Neuronal stem cell (in vitro differentiated cells): ENCODE data around the gene PGAP6.

Source experiments
- DNase-seq: peaks from one replicate; pipeline ENCODE4 v3.0.0-alpha.2; 2013; ENCODE audit warnings: low spot score
- H2AFZ ChIP-seq: one replicate; pipeline ENCODE4 v1.6.1; 2013; ENCODE audit warnings: mild to moderate bottlenecking, low read length, inconsistent platforms
- H2AK5ac ChIP-seq: 2 replicates; pipeline ENCODE4 v1.6.1; 2013; ENCODE audit warnings: low read depth, mild to moderate bottlenecking, inconsistent platforms, low read length, moderate library complexity, mixed read lengths
- H2BK120ac ChIP-seq: 2 replicates; pipeline ENCODE4 v1.6.1; 2013; ENCODE audit warnings: low read depth, mild to moderate bottlenecking, inconsistent platforms, low read length, moderate library complexity, mixed read lengths
- H2BK12ac ChIP-seq: one replicate; pipeline ENCODE4 v1.6.1; 2013; ENCODE audit warnings: low read length, inconsistent platforms
- H2BK15ac ChIP-seq: 2 replicates; pipeline ENCODE4 v1.6.1; 2013; ENCODE audit warnings: mild to moderate bottlenecking, low read length, inconsistent platforms, mixed read lengths
- H2BK5ac ChIP-seq: one replicate; pipeline ENCODE4 v1.6.1; 2013; ENCODE audit warnings: inconsistent platforms, mild to moderate bottlenecking, low read length, moderate library complexity
- H3K14ac ChIP-seq: one replicate; pipeline ENCODE4 v1.6.1; 2013; ENCODE audit warnings: low read length, inconsistent platforms
- H3K18ac ChIP-seq: 2 replicates; pipeline ENCODE4 v1.6.1; 2013; ENCODE audit warnings: low read length, inconsistent platforms
- H3K23ac ChIP-seq: 2 replicates; pipeline ENCODE4 v1.6.1; 2013; ENCODE audit warnings: low read depth, mild to moderate bottlenecking, mixed read lengths, low read length, inconsistent platforms; ENCODE audit not compliant: poor library complexity
- H3K27ac ChIP-seq: replicated peaks from 3 replicates; pipeline ENCODE4 v1.5.1; 2013; ENCODE audit warnings: low read length, inconsistent platforms
- H3K27me3 ChIP-seq, 3 experiments: 2 replicates each; pipeline ENCODE4 v1.6.1; 2013; ENCODE audit warnings: low read length in 3 of 3, mild to moderate bottlenecking in 2 of 3, inconsistent platforms in 1 of 3, low read depth in 1 of 3, mixed read lengths in 1 of 3, moderate library complexity in 1 of 3; ENCODE audit not compliant: control insufficient read depth in 3 of 3, insufficient read depth in 3 of 3
- H3K36me3 ChIP-seq, 2 donors: replicated peaks in 1 of 2; 2 replicates each; pipeline ENCODE4 v1.6.1; 2013; ENCODE audit warnings: low read length in 2 of 2; ENCODE audit not compliant: control insufficient read depth in 2 of 2, insufficient read depth in 2 of 2
- H3K4ac ChIP-seq: 2 replicates; pipeline ENCODE4 v1.6.1; 2013; ENCODE audit warnings: inconsistent platforms, mild to moderate bottlenecking, low read length, moderate library complexity
- H3K4me1 ChIP-seq, 2 donors: 1 replicate in 1 of 2; 2 replicates in 1 of 2; pipeline ENCODE4 v1.6.1; 2013; ENCODE audit warnings: low read length in 2 of 2, low read depth in 1 of 2; ENCODE audit not compliant: control insufficient read depth in 2 of 2, insufficient read depth in 1 of 2
- H3K4me2 ChIP-seq: one replicate; pipeline ENCODE4 v1.6.1; 2013; ENCODE audit warnings: mild to moderate bottlenecking, low read length, inconsistent platforms; ENCODE audit not compliant: insufficient read depth, poor library complexity, severe bottlenecking
- H3K4me3 ChIP-seq, 2 donors: 2 replicates each; pipeline ENCODE4 v1.5.1; 2013; ENCODE audit warnings: low read length in 2 of 2, mild to moderate bottlenecking in 2 of 2, inconsistent platforms in 1 of 2, moderate library complexity in 1 of 2
- H3K79me1 ChIP-seq: one replicate; pipeline ENCODE4 v1.6.1; 2013; ENCODE audit warnings: low read depth, mild to moderate bottlenecking, inconsistent platforms, low read length, moderate library complexity
- H3K9ac ChIP-seq: one replicate; pipeline ENCODE4 v1.6.1; 2013; ENCODE audit warnings: mild to moderate bottlenecking, low read depth, low read length, inconsistent platforms; ENCODE audit not compliant: poor library complexity
- H3K9me3 ChIP-seq, 2 donors: replicated peaks in 1 of 2; 2 replicates each; pipeline versions ENCODE3 to v1.6.1; 2013; ENCODE audit warnings: low read length in 2 of 2, mild to moderate bottlenecking in 2 of 2, inconsistent platforms in 1 of 2, low read depth in 1 of 2, mixed read lengths in 1 of 2, moderate library complexity in 1 of 2; ENCODE audit not compliant: control insufficient read depth in 2 of 2, insufficient read depth in 1 of 2
- H4K8ac ChIP-seq: one replicate; pipeline ENCODE4 v1.6.1; 2013; ENCODE audit warnings: low read depth, mild to moderate bottlenecking, inconsistent platforms, low read length, moderate library complexity
- H4K91ac ChIP-seq: one replicate; pipeline ENCODE4 v1.6.1; 2013; ENCODE audit warnings: low read length, low read depth, mild to moderate bottlenecking, inconsistent platforms; ENCODE audit not compliant: poor library complexity
- WGBS, 2 donors: extraction: QIAGEN DNeasy Blood & Tissue Kit; methylation state at CpG; one replicate each; pipeline ENCODE4 v1.1.7; 2013; ENCODE audit warnings: missing lambda C conversion rate in 2 of 2, mixed read lengths in 1 of 2; ENCODE audit not compliant: insufficient read length in 2 of 2, insufficient replicate concordance in 1 of 2; ENCODE audit errors: extremely low coverage in 2 of 2; 5-methylcytosine and 5-hydroxymethylcytosine counted together

The PGAP6 gene

DNA sequence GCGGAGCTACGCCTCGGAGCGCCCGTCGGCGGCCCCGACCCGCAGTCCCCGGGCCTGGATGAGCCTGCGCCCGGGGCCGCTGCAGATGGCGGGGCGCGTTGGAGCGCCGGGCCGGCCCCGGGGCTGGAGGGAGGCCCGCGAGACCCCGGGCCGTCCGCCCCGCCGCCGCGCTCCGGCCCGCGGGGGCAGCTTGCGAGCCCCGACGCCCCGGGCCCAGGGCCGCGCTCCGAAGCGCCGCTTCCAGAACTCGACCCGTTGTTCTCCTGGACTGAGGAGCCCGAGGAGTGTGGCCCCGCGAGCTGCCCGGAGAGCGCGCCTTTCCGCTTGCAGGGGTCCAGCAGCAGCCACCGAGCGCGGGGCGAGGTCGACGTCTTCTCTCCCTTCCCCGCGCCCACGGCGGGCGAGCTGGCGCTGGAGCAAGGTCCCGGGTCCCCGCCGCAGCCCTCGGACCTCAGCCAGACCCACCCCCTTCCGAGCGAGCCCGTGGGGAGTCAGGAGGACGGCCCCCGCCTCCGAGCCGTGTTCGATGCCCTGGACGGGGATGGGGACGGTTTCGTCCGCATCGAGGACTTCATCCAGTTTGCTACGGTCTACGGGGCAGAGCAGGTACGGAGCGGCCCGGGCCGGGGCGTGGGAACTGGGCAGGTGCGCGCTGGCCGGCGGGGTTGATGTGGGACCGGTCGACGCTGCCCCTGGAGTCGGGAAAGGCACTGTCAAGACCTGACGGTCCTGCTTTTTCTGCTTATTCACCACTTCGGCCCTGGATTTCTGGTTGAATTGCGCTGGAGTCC, 44.5 kb upstream of the PGAP6 start:
- H4K91ac ChIP-seq, result no peak overlapping the region
- no peak for DNase-seq
- H3K4me3 ChIP-seq, result peak overlapping the region; percentile 87 to 99
- no peak overlapping the region for H2BK15ac ChIP-seq
- peak overlapping the region; percentile 76 for H3K4ac ChIP-seq
- peak overlapping the region; percentile 95 for H3K18ac ChIP-seq
- H3K27ac ChIP-seq, result no peak overlapping the region
- peaks cover 11 to 18% (median 12%) of the 10 kb centered on the region in 3 experiments for H3K27me3 ChIP-seq
- peaks cover 4 to 39% of the 10 kb centered on the region in 2 donors for H3K36me3 ChIP-seq
- H2BK12ac ChIP-seq, result no peak overlapping the region
- H3K14ac ChIP-seq, result peak overlapping the region; percentile 82
- peak overlapping the region; percentile 66 for H2BK5ac ChIP-seq
- peak overlapping the region; percentile 96 for H3K4me2 ChIP-seq
- no peaks in the 10 kb centered on the region for H3K9me3 ChIP-seq
- H2BK120ac ChIP-seq, result no peak overlapping the region
- peaks cover 18% of the 10 kb centered on the region for H3K79me1 ChIP-seq
- H2AFZ ChIP-seq, result peak overlapping the region; percentile 56
- peak overlapping the region; percentile 65 for H4K8ac ChIP-seq
- peaks cover 7 to 14% of the 10 kb centered on the region in 2 donors for H3K4me1 ChIP-seq
- H3K9ac ChIP-seq, result peak overlapping the region; percentile 96
- WGBS, 2 donors, result no CpG with 5 or more reads among the region's 97 CpGs
- peak overlapping the region; percentile 98 for H2AK5ac ChIP-seq
- H3K23ac ChIP-seq, result peak overlapping the region; percentile 100

DNA sequence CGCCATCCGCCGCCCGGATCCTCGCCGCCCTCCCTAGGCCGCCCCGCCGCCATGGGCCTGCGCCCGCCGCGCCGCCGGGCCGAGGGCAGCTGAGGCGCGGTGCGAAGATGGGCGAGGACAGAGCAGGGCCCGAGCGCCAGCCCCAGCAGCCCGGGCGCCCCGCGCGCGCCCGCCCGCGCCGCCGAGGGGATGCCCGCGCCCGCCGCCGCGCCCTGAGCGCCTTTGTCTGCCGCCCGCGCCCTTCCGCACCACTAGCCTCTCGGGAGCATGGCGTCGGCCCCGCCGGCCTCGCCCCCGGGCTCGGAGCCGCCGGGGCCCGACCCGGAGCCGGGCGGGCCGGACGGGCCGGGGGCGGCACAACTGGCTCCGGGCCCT, 43.9 kb upstream of the PGAP6 start:
- Histone ChIP-seq H3K9me3 (no peaks in the 10 kb centered on the region), H4K8ac (no peak overlapping the region), H4K91ac (no peak overlapping the region), H3K4me2 (peak overlapping the region; percentile 96), H3K79me1 (peaks cover 15% of the 10 kb centered on the region), H3K4ac (no peak overlapping the region), H2BK15ac (no peak overlapping the region), H2AK5ac (no peak overlapping the region), H3K9ac (peak overlapping the region; percentile 77), H3K36me3 (peaks cover 4 to 33% of the 10 kb centered on the region in 2 donors), H3K4me3 (peak overlapping the region; percentile 87 to 99), H2BK120ac (no peak overlapping the region), H3K14ac (no peak overlapping the region), H3K27me3 (peaks cover 11 to 18% (median 12%) of the 10 kb centered on the region in 3 experiments), H2AFZ (peak overlapping the region; percentile 98), H2BK12ac (no peak overlapping the region), H3K18ac (peak overlapping the region; percentile 80), H3K4me1 (peaks cover 7 to 14% of the 10 kb centered on the region in 2 donors), H3K23ac (no peak overlapping the region), H2BK5ac (no peak overlapping the region), H3K27ac (peak overlapping the region; percentile 54)
- no peak for DNase-seq
- WGBS, 2 donors, result no CpG with 5 or more reads among the region's 63 CpGs

DNA sequence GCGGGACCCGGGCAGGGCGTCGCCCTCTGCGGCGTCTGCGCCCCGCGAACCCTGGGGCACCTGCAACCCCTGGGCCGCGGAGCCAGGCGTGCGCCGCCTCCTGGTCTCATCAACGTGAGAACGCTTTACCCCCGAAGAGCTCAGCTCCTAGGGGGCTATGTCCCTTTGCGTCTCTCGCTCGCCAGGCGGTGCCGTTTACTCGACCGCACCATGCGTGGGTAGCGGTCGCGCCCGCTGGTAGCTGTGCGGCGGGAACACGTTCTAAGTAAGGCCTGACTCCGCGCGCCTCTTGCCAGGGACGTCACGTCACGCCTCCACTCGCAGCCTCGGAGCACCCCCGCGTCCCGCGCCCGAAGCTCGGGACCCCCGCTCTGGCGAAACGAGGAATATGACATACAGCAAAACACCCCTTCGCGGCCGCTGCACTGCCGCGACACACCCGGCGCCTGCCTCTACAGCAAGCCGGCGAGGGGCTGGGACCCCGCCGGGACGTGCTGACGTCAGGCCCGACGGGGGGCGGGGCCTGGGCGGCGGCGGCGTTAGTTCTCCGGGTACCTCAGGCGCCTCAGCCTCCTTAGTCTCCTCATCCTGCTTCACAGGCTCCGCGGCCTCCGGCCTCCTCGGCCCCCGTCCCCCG, 43.4 kb upstream of the PGAP6 start, which contains the start of gene RAB11FIP3:
RAB11FIP3 (plus strand) TSS at position 568 of the 637 bp plus-strand sequence. CDS start 358 bp downstream, outside the sequence.
- peak within 1 kb of the TSS; percentile 100 for H3K4me2 ChIP-seq
- H3K79me1 ChIP-seq, result peaks cover 15% of the 10 kb centered on the region
- H2BK5ac ChIP-seq, result peak within 1 kb of the TSS; percentile 66
- H3K4me1 ChIP-seq, result peaks cover 7 to 14% of the 10 kb centered on the region in 2 donors
- peaks cover 4 to 30% of the 10 kb centered on the region in 2 donors for H3K36me3 ChIP-seq
- peak within 1 kb of the TSS; percentile 76 for H3K4ac ChIP-seq
- peak within 1 kb of the TSS; percentile 54 for H3K27ac ChIP-seq
- H2AFZ ChIP-seq, result peak within 1 kb of the TSS; percentile 98
- WGBS, 2 donors, result no CpG with 5 or more reads among the region's 77 CpGs
- H4K8ac ChIP-seq, result peak within 1 kb of the TSS; percentile 65
- H2BK15ac ChIP-seq, result peak within 1 kb of the TSS; percentile 98
- no peak within 1 kb of the TSS for H2BK12ac ChIP-seq
- H3K9me3 ChIP-seq, result no peaks in the 10 kb centered on the region
- peaks cover 11 to 18% (median 12%) of the 10 kb centered on the region in 3 experiments for H3K27me3 ChIP-seq
- no peak within 1 kb of the TSS for H2BK120ac ChIP-seq
- H3K9ac ChIP-seq, result peak within 1 kb of the TSS; percentile 96
- peak; percentile 84 for DNase-seq
- H3K4me3 ChIP-seq, result peak within 1 kb of the TSS; percentile 87 to 99
- H3K23ac ChIP-seq, result peak within 1 kb of the TSS; percentile 100
- H3K18ac ChIP-seq, result peak within 1 kb of the TSS; percentile 95
- H2AK5ac ChIP-seq, result peak within 1 kb of the TSS; percentile 98
- no peak within 1 kb of the TSS for H4K91ac ChIP-seq
- peak within 1 kb of the TSS; percentile 82 for H3K14ac ChIP-seq

DNA sequence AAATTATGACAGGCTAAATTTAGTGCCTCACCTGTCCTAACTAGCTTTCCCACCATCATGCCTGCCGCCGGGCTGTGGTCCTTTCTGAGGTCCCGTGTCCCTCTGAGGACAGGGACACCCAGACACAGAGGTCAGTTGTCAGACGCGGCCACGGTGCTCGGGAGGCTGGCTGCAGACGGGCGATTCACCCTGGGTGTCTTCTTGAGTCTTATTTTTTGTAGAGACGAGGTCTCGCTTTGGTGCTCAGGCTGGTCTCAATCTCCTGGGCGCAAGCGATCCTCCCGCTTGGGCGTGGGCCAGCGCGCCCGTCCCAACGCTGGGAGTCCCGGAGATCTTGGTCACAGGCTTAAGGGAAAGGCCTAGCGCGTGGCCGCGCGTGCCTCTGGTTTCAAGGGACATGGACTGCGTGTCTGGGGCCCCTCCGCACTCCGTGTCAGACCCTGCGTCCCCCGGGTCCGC, 42.9 kb upstream of the PGAP6 start:
- H3K18ac ChIP-seq, result no peak overlapping the region
- H4K91ac ChIP-seq, result no peak overlapping the region
- WGBS, 2 donors, result no CpG with 5 or more reads among the region's 31 CpGs
- no peak overlapping the region for H3K14ac ChIP-seq
- peak overlapping the region; percentile 66 for H2BK5ac ChIP-seq
- no peak overlapping the region for H4K8ac ChIP-seq
- H3K9me3 ChIP-seq, result no peaks in the 10 kb centered on the region
- H2AK5ac ChIP-seq, result peak overlapping the region; percentile 79
- peaks cover 11 to 18% (median 12%) of the 10 kb centered on the region in 3 experiments for H3K27me3 ChIP-seq
- H3K4me2 ChIP-seq, result peak overlapping the region; percentile 100
- H2BK120ac ChIP-seq, result no peak overlapping the region
- no peak for DNase-seq
- no peak overlapping the region for H2BK12ac ChIP-seq
- no peak overlapping the region for H3K27ac ChIP-seq
- peak overlapping the region; percentile 98 for H2BK15ac ChIP-seq
- no peak overlapping the region for H3K4ac ChIP-seq
- H3K23ac ChIP-seq, result peak overlapping the region; percentile 98
- H3K4me3 ChIP-seq, result peak overlapping the region; percentile 80 to 87
- peaks cover 4 to 24% of the 10 kb centered on the region in 2 donors for H3K36me3 ChIP-seq
- H2AFZ ChIP-seq, result peak overlapping the region; percentile 98
- H3K79me1 ChIP-seq, result peaks cover 15% of the 10 kb centered on the region
- peaks cover 7 to 14% of the 10 kb centered on the region in 2 donors for H3K4me1 ChIP-seq
- H3K9ac ChIP-seq, result peak overlapping the region; percentile 96
